ENCODE measurements around the gene CISTR. TPM values are rescaled to one million over a fixed set of nuclear protein-coding genes. Genes with fewer than 3 reads are reported as not detected.

The CISTR gene
- total RNA-seq, 4 donors from 2014 or later = not detected

DNA sequence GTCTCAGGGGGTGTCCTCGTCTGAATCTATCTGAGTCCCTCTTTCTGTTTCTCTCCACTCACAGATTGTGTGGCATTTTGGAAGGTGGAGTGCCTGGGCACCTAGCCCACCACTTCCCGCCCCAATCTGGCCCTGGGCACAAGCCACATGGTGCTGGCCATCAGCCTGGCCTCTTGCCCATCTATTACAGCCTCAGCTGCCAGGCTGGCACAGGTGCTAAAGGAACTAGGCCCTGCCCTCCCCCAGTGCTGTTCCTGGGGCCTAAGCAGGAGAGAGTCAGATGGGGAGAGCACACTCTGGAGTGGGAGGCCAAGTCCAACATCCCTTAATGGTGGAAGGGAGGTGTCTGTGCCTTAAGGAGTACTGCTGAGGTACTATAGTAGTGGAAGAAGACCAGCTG is 16.2 kb downstream of the CISTR start:
- TF ChIP-seq POLR2A (IDR thresholded peaks at IDR 0.05; ENCODE audit: low read depth) (no peak), POLR2AphosphoS5 (IDR thresholded peaks at IDR 0.05) (no peak), EP300 (IDR thresholded peaks at IDR 0.05) (no peak)
- TF ChIP-seq, protein P1, sequence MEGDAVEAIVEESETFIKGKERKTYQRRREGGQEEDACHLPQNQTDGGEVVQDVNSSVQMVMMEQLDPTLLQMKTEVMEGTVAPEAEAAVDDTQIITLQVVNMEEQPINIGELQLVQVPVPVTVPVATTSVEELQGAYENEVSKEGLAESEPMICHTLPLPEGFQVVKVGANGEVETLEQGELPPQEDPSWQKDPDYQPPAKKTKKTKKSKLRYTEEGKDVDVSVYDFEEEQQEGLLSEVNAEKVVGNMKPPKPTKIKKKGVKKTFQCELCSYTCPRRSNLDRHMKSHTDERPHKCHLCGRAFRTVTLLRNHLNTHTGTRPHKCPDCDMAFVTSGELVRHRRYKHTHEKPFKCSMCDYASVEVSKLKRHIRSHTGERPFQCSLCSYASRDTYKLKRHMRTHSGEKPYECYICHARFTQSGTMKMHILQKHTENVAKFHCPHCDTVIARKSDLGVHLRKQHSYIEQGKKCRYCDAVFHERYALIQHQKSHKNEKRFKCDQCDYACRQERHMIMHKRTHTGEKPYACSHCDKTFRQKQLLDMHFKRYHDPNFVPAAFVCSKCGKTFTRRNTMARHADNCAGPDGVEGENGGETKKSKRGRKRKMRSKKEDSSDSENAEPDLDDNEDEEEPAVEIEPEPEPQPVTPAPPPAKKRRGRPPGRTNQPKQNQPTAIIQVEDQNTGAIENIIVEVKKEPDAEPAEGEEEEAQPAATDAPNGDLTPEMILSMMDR (IDR thresholded peaks at IDR 0.05) = no peak
- peaks cover 2 to 54% (median 35%) of the 10 kb centered on the region in 4 donors for H3K27me3 ChIP-seq
- no peak for DNase-seq (ENCODE audit: extremely low spot score)
- intact Hi-C loops (cut with DNase I) = no loop called here
- no peaks in the 10 kb centered on the region for H3K36me3 ChIP-seq
- no peaks in the 10 kb centered on the region for H3K9me3 ChIP-seq
- H3K27ac ChIP-seq (replicated peaks in 1 of 4) = no peak overlapping the region
- WGBS = 79% methylated on average over 2 of the region's 2 CpGs
- no peak overlapping the region for H3K4me3 ChIP-seq
- H3K4me1 ChIP-seq = peaks cover 11 to 24% (median 22%) of the 10 kb centered on the region in 4 donors

GRCh38 chr12:53734425-53734824 is 17.4 kb downstream of the CISTR start:
- peaks cover 2 to 42% (median 24%) of the 10 kb centered on the region in 4 donors for H3K27me3 ChIP-seq
- intact Hi-C loops (cut with DNase I) = no loop called here
- TF ChIP-seq POLR2A (IDR thresholded peaks at IDR 0.05; ENCODE audit: low read depth) (no peak), POLR2AphosphoS5 (IDR thresholded peaks at IDR 0.05) (no peak), EP300 (IDR thresholded peaks at IDR 0.05) (no peak)
- TF ChIP-seq, protein P1 (IDR thresholded peaks at IDR 0.05) = no peak
- peaks cover 4 to 14% (median 13%) of the 10 kb centered on the region in 4 donors for H3K4me1 ChIP-seq
- no peak for DNase-seq (ENCODE audit: extremely low spot score)
- no peaks in the 10 kb centered on the region for H3K9me3 ChIP-seq
- no peak overlapping the region for H3K27ac ChIP-seq (replicated peaks in 1 of 4)
- 86% methylated on average over 9 of the region's 9 CpGs for WGBS
- no peaks in the 10 kb centered on the region for H3K36me3 ChIP-seq
- H3K4me3 ChIP-seq = no peak overlapping the region

GRCh38 chr12:53733807-53734200 is 18.0 kb downstream of the CISTR start:
- intact Hi-C loops (cut with DNase I) = no loop called here
- Histone ChIP-seq H3K36me3 (no peaks in the 10 kb centered on the region), H3K4me3 (no peak overlapping the region), H3K4me1 (peaks cover 0 to 8% (median 7%) of the 10 kb centered on the region in 4 donors), H3K27ac (replicated peaks in 1 of 4) (no peak overlapping the region), H3K27me3 (peaks cover 2 to 36% (median 18%) of the 10 kb centered on the region in 4 donors), H3K9me3 (no peaks in the 10 kb centered on the region)
- TF ChIP-seq, protein P1 (IDR thresholded peaks at IDR 0.05) = no peak
- TF ChIP-seq POLR2A (IDR thresholded peaks at IDR 0.05; ENCODE audit: low read depth) (no peak), POLR2AphosphoS5 (IDR thresholded peaks at IDR 0.05) (no peak), EP300 (IDR thresholded peaks at IDR 0.05) (no peak)
- no peak for DNase-seq (ENCODE audit: extremely low spot score)
- 59% methylated on average over 5 of the region's 5 CpGs for WGBS

GRCh38 chr12:53733051-53733806 is 18.6 kb downstream of the CISTR start:
- TF ChIP-seq POLR2AphosphoS5 (IDR thresholded peaks at IDR 0.05) = no peak
- TF ChIP-seq, protein P1 (IDR thresholded peaks at IDR 0.05) = no peak
- WGBS = 100% methylated on average over 2 of the region's 2 CpGs
- no peak overlapping the region for H3K27ac ChIP-seq (replicated peaks in 1 of 4)

More at GRCh38 chr12:53733051-53733806, 18.6 kb downstream of the CISTR start:
- intact Hi-C loops (cut with DNase I) = no loop called here
- no peaks in the 10 kb centered on the region for H3K9me3 ChIP-seq
- peaks cover 0 to 30% (median 12%) of the 10 kb centered on the region in 4 donors for H3K27me3 ChIP-seq
- H3K4me3 ChIP-seq = no peak overlapping the region
- no peak for DNase-seq (ENCODE audit: extremely low spot score)
- H3K36me3 ChIP-seq = no peaks in the 10 kb centered on the region
- peaks cover 0 to 2% (median 1%) of the 10 kb centered on the region in 4 donors for H3K4me1 ChIP-seq
